Thoracic aorta (tissue), 2 donors: Measurements from ENCODE around the gene OBSCN. TPM values are rescaled to one million over a fixed set of nuclear protein-coding genes. Genes with fewer than 3 reads are reported as not detected.

Experiments used
- ATAC-seq: fragments of 150-250 bp; one replicate; pipeline ENCODE4 v1.8.0; 2017; ENCODE audit warnings: low read depth; ENCODE audit not compliant: insufficient number of reproducible peaks, low FRiP score
- DNase-seq: peaks from one replicate; pipeline ENCODE4 v3.0.0-alpha.2; 2020; ENCODE audit warnings: low spot score
- H3K27ac ChIP-seq, 2 donors: fragments of 200-600 bp; sonication (generic); 1 replicate in 1 of 2; 2 replicates in 1 of 2; pipeline ENCODE4 v1.5.1; 2016; ENCODE audit warnings: mild to moderate bottlenecking in 2 of 2, moderate library complexity in 2 of 2
- H3K27me3 ChIP-seq: fragments of 200-600 bp; sonication (generic); replicated peaks from 2 replicates; pipeline ENCODE4 v1.6.0; 2016; ENCODE audit warnings: mild to moderate bottlenecking; ENCODE audit not compliant: insufficient read depth
- H3K36me3 ChIP-seq: fragments of 200-600 bp; sonication (generic); one replicate; pipeline ENCODE4 v1.5.1; 2016
- H3K4me1 ChIP-seq, 2 donors: fragments of 200-600 bp; sonication (generic); 1 replicate in 1 of 2; 2 replicates in 1 of 2; pipeline versions ENCODE4 v1.5.1 to v1.6.0; 2016; ENCODE audit warnings: low read depth in 2 of 2, mild to moderate bottlenecking in 1 of 2; ENCODE audit not compliant: control insufficient read depth in 1 of 2
- H3K4me3 ChIP-seq: fragments of 200-600 bp; sonication (generic); 2 replicates; pipeline ENCODE4 v1.5.1; 2016; ENCODE audit warnings: mild to moderate bottlenecking
- H3K9me3 ChIP-seq: fragments of 200-600 bp; sonication (generic); 2 replicates; pipeline ENCODE4 v1.5.1; 2016
- CTCF ChIP-seq: fragments of 200-600 bp; sonication (generic); IDR thresholded peaks from one replicate; pipeline ENCODE4 v1.5.1; 2019; ENCODE audit warnings: antibody characterized with exemption
- total RNA-seq, 2 donors: library from RNA; depleted of rRNA; stranded (reverse); fragments of >200 nt; gene quantifications; one replicate each; pipeline versions ENCODE4 v1.1.0 to v1.2.3, GENCODE V29; 2016

OBSCN gene
- total RNA-seq, 2 donors from 2014 or later, result 22.3 to 40.2 TPM

DNA sequence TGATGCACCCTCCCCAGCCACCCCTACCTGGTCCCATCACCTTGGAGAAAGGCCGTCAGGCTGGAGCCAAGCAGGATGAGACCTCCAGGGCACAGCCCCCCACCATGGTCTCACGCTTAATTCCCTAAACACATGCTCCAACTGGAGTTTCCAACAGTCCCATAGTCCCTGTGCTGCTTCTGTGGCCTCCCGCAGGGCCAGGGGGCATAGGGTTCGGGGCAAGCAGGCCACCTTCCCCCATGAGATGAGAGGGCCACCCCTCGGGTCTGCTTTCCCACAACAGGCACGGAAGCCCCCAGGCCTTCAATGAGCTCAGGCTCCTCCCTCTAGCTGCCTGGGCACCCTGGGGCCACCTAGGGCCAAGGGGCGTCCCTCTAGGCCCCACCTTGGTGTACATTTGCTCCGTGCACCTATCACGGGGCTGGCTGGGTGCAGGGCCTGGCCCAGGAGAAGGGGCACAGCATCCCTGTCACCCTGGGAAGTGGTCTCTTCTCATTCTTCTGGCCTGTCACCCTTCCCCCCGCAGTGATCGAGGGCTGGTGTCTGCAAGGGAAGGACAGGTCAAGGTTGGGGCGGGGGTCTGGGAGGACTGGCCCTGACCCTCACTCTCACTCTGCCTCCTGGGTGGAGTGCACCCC is 156.3 kb downstream of the OBSCN start:
- Histone ChIP-seq H3K9me3 (no peaks in the 10 kb centered on the region), H3K36me3 (no peaks in the 10 kb centered on the region), H3K27me3 (no peaks in the 10 kb centered on the region), H3K4me3 (no peak overlapping the region), H3K27ac (no peak overlapping the region), H3K4me1 (no peaks in the 10 kb centered on the region)
- TF ChIP-seq CTCF, result no peak
- DNase-seq (no peak), ATAC-seq (no peak)

DNA sequence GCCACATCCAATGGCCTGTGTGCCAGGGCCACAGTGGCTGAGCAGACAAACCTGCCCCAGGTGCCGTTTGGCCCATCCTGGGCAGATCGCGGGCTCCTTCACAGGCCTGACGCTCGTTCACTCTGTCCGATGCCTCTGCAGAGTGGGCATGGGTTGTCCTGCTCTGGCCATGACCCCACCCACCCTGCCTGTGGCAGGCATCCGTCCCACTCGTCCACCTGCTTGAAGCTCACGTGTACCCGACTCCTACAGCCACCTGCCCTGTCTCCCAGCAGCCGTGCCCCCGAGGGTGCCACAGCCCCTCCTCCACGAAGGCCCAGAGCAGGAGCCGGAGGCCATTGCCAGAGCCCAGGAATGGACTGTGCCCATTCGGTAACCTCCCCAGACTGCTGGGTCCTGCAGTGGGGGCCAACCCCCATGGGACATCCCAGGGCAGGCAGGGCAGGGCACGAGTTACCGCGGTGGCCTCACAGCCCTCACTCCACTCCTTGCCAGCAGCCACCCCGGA is 156.9 kb downstream of the OBSCN start:
- H3K36me3 ChIP-seq, result no peaks in the 10 kb centered on the region
- no peak for ATAC-seq
- H3K9me3 ChIP-seq, result no peaks in the 10 kb centered on the region
- no peak overlapping the region for H3K27ac ChIP-seq
- no peaks in the 10 kb centered on the region for H3K27me3 ChIP-seq
- DNase-seq, result no peak
- no peak overlapping the region for H3K4me3 ChIP-seq
- TF ChIP-seq CTCF, result no peak
- no peaks in the 10 kb centered on the region for H3K4me1 ChIP-seq

DNA sequence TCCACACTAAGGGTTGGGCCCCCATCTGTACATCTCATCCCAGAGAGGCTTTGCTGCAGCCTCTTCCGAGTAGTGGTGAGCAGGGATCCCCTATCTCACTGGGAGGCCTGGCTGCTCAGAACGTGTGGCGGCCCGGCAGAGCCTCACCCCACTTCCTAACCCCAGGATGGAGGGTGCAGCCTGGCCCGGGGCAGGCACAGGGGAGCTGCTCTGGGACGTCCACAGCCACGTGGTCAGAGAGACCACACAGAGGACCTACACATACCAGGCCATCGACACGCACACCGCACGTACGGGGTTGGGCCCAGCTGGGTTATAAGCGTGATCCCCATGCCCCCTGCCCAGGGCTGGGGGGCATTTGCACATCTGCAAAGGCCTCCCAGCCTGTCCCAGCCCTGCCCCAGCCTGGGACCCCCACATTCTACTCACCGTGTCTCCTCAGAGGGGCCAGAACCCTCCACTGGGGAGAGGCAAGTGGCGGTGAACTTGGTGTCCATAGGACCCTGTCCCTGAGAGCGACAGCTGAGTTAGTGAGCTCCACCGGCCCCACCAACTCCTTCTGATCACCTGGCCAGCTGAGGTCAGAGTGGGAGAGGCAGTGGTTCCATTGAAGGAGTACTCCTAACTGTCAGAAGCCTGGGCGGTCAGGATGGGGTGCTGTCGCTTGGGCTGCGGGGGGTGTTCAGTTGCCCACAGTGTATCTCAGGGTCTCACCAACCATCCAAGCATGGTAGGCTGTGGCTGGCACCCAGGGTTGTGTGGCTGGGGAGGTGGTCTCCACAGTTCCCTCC is 157.6 kb downstream of the OBSCN start:
- Histone ChIP-seq H3K36me3 (no peaks in the 10 kb centered on the region), H3K27me3 (no peaks in the 10 kb centered on the region), H3K4me3 (no peak overlapping the region), H3K9me3 (no peaks in the 10 kb centered on the region), H3K4me1 (no peaks in the 10 kb centered on the region), H3K27ac (no peak overlapping the region)
- DNase-seq (no peak), ATAC-seq (no peak)
- no peak for TF ChIP-seq CTCF

- Histone ChIP-seq H3K4me1 (no peaks in the 10 kb centered on the region), H3K27ac (no peak overlapping the region), H3K27me3 (no peaks in the 10 kb centered on the region), H3K9me3 (no peaks in the 10 kb centered on the region), H3K4me3 (no peak overlapping the region), H3K36me3 (no peaks in the 10 kb centered on the region)
- no peak for TF ChIP-seq CTCF
- ATAC-seq (no peak), DNase-seq (no peak)
These were observed 158.4 kb downstream of the OBSCN start for GRCh38 chr1:228366062-228366865.
